ENCODE measurements around the gene AQP12A. TPM values are rescaled to one million over a fixed set of nuclear protein-coding genes. Genes with fewer than 3 reads are reported as not detected.

AQP12A gene
- total and polyA plus RNA-seq, 2 experiments from 2014 or later, result not detected

- H3K36me3 ChIP-seq (ENCODE audit: insufficient read depth), result no peaks in the 10 kb centered on the region
- no peak for ATAC-seq
- peaks cover 67% of the 10 kb centered on the region for H3K36me3 Mint-ChIP-seq (ENCODE audit: low read depth)
These were observed 43.1 kb downstream of the AQP12A start for GRCh38 chr2:240734756-240735155.

GRCh38 chr2:240735476-240735875 is 43.8 kb downstream of the AQP12A start:
- Histone ChIP-seq H3K4me2 (no peak overlapping the region), H2AFZ (no peak overlapping the region), H3K79me2 (replicated peaks; ENCODE audit: insufficient read depth) (no peaks in the 10 kb centered on the region), H3K4me3 (no peak overlapping the region), H3K9me2 (ENCODE audit: insufficient read depth) (no peaks in the 10 kb centered on the region), H3K27me3 (ENCODE audit: insufficient read depth) (no peaks in the 10 kb centered on the region), H3K4me1 (ENCODE audit: insufficient read depth) (no peaks in the 10 kb centered on the region), H4K20me1 (replicated peaks; ENCODE audit: insufficient read depth) (no peaks in the 10 kb centered on the region), H3K27ac (ENCODE audit: low read depth) (no peak overlapping the region), H3K36me3 (ENCODE audit: insufficient read depth) (no peaks in the 10 kb centered on the region), H3F3A (replicated peaks; ENCODE audit: low read depth) (no peaks in the 10 kb centered on the region)
- no peaks in the 10 kb centered on the region for H3K4me1 Mint-ChIP-seq
- H3K27ac Mint-ChIP-seq, result no peak overlapping the region
- DNase-seq (ENCODE audit: low spot score) (no peak), ATAC-seq (no peak)
- H3K9me3 Mint-ChIP-seq, result no peaks in the 10 kb centered on the region
- peaks cover 29% of the 10 kb centered on the region for H3K27me3 Mint-ChIP-seq (ENCODE audit: insufficient read depth, low read depth, poor library complexity)
- H3K4me3 Mint-ChIP-seq, result no peak overlapping the region
- H3K36me3 Mint-ChIP-seq (ENCODE audit: low read depth), result peaks cover 69% of the 10 kb centered on the region
- no peak for TF ChIP-seq ZNF462 (CRISPR knock-in tag; IDR thresholded peaks at IDR 0.05)
- no peak for TF ChIP-seq EZH2 (IDR thresholded peaks at IDR 0.05; ENCODE audit: low read depth, unreplicated experiment)
- no peak for TF ChIP-seq ETS1 (IDR thresholded peaks at IDR 0.05)
- TF ChIP-seq JUNB (IDR thresholded peaks at IDR 0.05; ENCODE audit: unreplicated experiment), result no peak
- TF ChIP-seq EZH2phosphoT487 (IDR thresholded peaks at IDR 0.05; ENCODE audit: unreplicated experiment), result no peak
- no peak for TF ChIP-seq ZNF331 (CRISPR knock-in tag; IDR thresholded peaks at IDR 0.05; ENCODE audit: low read depth)
- TF ChIP-seq ZNF114 (CRISPR knock-in tag; IDR thresholded peaks at IDR 0.05), result no peak

More at GRCh38 chr2:240734756-240735155, 43.1 kb downstream of the AQP12A start:
- H3K9me3 Mint-ChIP-seq, result no peaks in the 10 kb centered on the region
- Histone ChIP-seq H3K27me3 (ENCODE audit: insufficient read depth) (no peaks in the 10 kb centered on the region), H4K20me1 (replicated peaks; ENCODE audit: insufficient read depth) (no peaks in the 10 kb centered on the region), H3F3A (replicated peaks; ENCODE audit: low read depth) (no peaks in the 10 kb centered on the region), H3K27ac (ENCODE audit: low read depth) (no peak overlapping the region), H3K9me2 (ENCODE audit: insufficient read depth) (no peaks in the 10 kb centered on the region), H3K4me3 (no peak overlapping the region), H3K79me2 (replicated peaks; ENCODE audit: insufficient read depth) (no peaks in the 10 kb centered on the region), H2AFZ (no peak overlapping the region), H3K4me1 (ENCODE audit: insufficient read depth) (no peaks in the 10 kb centered on the region), H3K4me2 (no peak overlapping the region)
- no peak overlapping the region for H3K4me3 Mint-ChIP-seq
- no peaks in the 10 kb centered on the region for H3K4me1 Mint-ChIP-seq
- TF ChIP-seq NANOG (IDR thresholded peaks at IDR 0.05; ENCODE audit: borderline replicate concordance) (no peak), JUNB (IDR thresholded peaks at IDR 0.05; ENCODE audit: unreplicated experiment) (no peak), EZH2 (IDR thresholded peaks at IDR 0.05; ENCODE audit: low read depth, unreplicated experiment) (no peak), CTCF (conservative IDR thresholded peaks at IDR 0.05; ENCODE audit: low read depth in 2 of 2) (no peak)
- no peak for DNase-seq (ENCODE audit: low spot score)
- H3K27me3 Mint-ChIP-seq (ENCODE audit: insufficient read depth, low read depth, poor library complexity), result peaks cover 33% of the 10 kb centered on the region
- H3K27ac Mint-ChIP-seq, result no peak overlapping the region
